K562 (cell line): ENCODE data around the gene GJA4. TPM values are rescaled to one million over a fixed set of nuclear protein-coding genes. Genes with fewer than 3 reads are reported as not detected.

Source experiments
- CHD1 ChIP-seq: fragments of 200-600 bp; sonication (generic); IDR thresholded peaks from one replicate; pipeline ENCODE4 v1.6.1; 2012; ENCODE audit warnings: mild to moderate bottlenecking, moderate library complexity, low read length, inconsistent platforms
- KLF6 ChIP-seq: fragments of 250-450 bp; sonication (Bioruptor Pico); IDR thresholded peaks from 2 replicates; pipeline ENCODE4 v1.4.0; 2020; ENCODE audit warnings: mild to moderate bottlenecking, moderate library complexity, borderline replicate concordance
- polyA plus RNA-seq, 8 experiments: library from polyadenylated mRNA; depleted of rRNA in 4 of 8; stranded (reverse) in 5 of 8; unstranded in 3 of 8; fragments of >200 nt; fragmentation: Nextera tagmentation in 2 of 8; fragmentation: Illumina TruSeq in 1 of 8; extraction: Ambion mirVana in 2 of 8; extraction: Trizol in 1 of 8; gene quantifications; 2 replicates each; pipeline versions ENCODE4 v1.2.1 to v1.2.3, GENCODE V29; 2011 to 2014; ENCODE audit warnings: inconsistent platforms in 1 of 8, missing spikeins in 1 of 8
- total RNA-seq, 7 experiments: library from RNA; depleted of rRNA in 6 of 7; stranded (reverse); fragments of >200 nt in 6 of 7; fragmentation: Illumina TruSeq in 2 of 7; extraction: Trizol in 2 of 7; gene quantifications; 2 replicates each; pipeline versions ENCODE4 v1.2.1 to v1.2.3, GENCODE V29; 2011 to 2021; ENCODE audit warnings: low replicate concordance in 1 of 7
- TF ChIP-seq, protein P1 (sequence below): fragments of 450-650 bp; IDR thresholded peaks from one replicate; pipeline ENCODE4 v1.6.1; 2018; ENCODE audit warnings: mild to moderate bottlenecking, moderate library complexity; ENCODE audit not compliant: partially characterized antibody
- TF ChIP-seq, protein P2 (sequence below), 2 experiments: fragments of 450-650 bp; formaldehyde crosslinking in 1 of 2; IDR thresholded peaks; 2 replicates each; pipeline versions ENCODE4 v1.4.0 to v1.6.1; 2014 to 2020; ENCODE audit warnings: mild to moderate bottlenecking in 2 of 2, borderline replicate concordance in 1 of 2, low read depth in 1 of 2

GJA4 gene
- total and polyA plus RNA-seq, 9 of the 15 experiments (the other 6 are each of a cell fraction or from before 2014, with no cell fraction given): 0.16 to 0.24 TPM; not detected in 7

DNA sequence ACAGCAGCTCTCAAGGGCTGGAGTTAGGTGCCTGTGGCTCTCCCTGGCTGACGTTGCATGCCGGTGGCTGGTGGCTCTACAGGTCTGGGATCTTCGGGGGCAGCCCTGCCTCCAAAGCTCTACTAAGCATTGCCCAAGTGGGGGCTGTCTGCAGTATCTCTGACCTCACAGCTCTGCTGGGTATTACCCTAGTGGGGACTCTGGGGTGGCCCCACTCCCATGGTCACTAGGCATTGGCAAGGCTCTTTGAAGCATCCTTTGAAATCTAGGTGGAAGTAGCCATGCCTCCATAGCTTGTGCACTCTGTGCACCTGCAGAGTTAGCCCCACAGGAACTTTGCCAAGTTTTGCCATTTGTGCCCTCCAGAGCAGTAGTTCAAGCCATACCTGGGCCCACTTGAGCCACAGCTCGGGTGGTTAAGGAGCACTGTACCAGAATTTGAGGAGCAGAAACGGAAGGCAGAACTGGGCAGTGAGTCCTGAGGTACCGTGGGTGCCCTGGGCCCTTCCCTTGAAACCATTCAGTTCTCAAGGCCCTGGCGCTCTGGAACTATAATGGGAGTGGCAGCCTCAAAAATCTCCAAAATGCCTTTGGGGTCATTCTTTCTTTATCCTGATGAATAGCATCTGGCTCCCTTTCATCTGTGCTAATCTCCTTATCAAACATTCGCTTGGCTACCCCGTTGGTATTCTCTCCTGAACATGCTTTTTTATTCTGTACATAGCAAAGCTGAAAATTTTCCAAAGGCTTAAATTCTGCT, 15.4 kb downstream of the GJA4 start (continued):
- TF ChIP-seq, protein P1, sequence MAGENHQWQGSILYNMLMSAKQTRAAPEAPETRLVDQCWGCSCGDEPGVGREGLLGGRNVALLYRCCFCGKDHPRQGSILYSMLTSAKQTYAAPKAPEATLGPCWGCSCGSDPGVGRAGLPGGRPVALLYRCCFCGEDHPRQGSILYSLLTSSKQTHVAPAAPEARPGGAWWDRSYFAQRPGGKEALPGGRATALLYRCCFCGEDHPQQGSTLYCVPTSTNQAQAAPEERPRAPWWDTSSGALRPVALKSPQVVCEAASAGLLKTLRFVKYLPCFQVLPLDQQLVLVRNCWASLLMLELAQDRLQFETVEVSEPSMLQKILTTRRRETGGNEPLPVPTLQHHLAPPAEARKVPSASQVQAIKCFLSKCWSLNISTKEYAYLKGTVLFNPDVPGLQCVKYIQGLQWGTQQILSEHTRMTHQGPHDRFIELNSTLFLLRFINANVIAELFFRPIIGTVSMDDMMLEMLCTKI: no peak
- no peak for TF ChIP-seq KLF6 (CRISPR knock-in tag)
- TF ChIP-seq CHD1: no peak
- TF ChIP-seq, protein P2, sequence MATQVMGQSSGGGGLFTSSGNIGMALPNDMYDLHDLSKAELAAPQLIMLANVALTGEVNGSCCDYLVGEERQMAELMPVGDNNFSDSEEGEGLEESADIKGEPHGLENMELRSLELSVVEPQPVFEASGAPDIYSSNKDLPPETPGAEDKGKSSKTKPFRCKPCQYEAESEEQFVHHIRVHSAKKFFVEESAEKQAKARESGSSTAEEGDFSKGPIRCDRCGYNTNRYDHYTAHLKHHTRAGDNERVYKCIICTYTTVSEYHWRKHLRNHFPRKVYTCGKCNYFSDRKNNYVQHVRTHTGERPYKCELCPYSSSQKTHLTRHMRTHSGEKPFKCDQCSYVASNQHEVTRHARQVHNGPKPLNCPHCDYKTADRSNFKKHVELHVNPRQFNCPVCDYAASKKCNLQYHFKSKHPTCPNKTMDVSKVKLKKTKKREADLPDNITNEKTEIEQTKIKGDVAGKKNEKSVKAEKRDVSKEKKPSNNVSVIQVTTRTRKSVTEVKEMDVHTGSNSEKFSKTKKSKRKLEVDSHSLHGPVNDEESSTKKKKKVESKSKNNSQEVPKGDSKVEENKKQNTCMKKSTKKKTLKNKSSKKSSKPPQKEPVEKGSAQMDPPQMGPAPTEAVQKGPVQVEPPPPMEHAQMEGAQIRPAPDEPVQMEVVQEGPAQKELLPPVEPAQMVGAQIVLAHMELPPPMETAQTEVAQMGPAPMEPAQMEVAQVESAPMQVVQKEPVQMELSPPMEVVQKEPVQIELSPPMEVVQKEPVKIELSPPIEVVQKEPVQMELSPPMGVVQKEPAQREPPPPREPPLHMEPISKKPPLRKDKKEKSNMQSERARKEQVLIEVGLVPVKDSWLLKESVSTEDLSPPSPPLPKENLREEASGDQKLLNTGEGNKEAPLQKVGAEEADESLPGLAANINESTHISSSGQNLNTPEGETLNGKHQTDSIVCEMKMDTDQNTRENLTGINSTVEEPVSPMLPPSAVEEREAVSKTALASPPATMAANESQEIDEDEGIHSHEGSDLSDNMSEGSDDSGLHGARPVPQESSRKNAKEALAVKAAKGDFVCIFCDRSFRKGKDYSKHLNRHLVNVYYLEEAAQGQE (IDR thresholded peaks at IDR 0.05; ENCODE audit: borderline replicate concordance): no peak
- TF ChIP-seq, protein P2 (CRISPR knock-in tag; IDR thresholded peaks at IDR 0.05; ENCODE audit: low read depth): no peak
- TF ChIP-seq, all 486 proteins: peak for 0
